RWPE1 (cell line): Measurements from ENCODE around the gene DCANP1.

ENCODE experiments used
- CTCF ChIA-PET: fragments of 350-600 bp; sonication (Branson Sonifier 250); formaldehyde crosslinking; extraction: SDS; loops from one replicate; lab custom pipeline; 2021; lab: Yijun Ruan, JAX
- POLR2A ChIA-PET: fragments of 400-600 bp; formaldehyde crosslinking; extraction: SDS; loops from one replicate; lab custom pipeline; 2020; ENCODE audit warnings: antibody characterized with exemption; ENCODE audit not compliant: low non-redundant PET; lab: Yijun Ruan, JAX
- DNase-seq: peaks from one replicate; pipeline ENCODE4 v3.0.0; 2012; ENCODE audit warnings: low spot score
- H3K27ac ChIP-seq: fragments of 450-650 bp; 2 replicates; pipeline ENCODE4 v1.5.1; 2017
- TF ChIP-seq, protein P1 (sequence below): fragments of 450-650 bp; conservative IDR thresholded peaks from 2 replicates; pipeline ENCODE4 v1.5.1; 2017; ENCODE audit warnings: low read depth, mild to moderate bottlenecking

DCANP1 gene

DNA sequence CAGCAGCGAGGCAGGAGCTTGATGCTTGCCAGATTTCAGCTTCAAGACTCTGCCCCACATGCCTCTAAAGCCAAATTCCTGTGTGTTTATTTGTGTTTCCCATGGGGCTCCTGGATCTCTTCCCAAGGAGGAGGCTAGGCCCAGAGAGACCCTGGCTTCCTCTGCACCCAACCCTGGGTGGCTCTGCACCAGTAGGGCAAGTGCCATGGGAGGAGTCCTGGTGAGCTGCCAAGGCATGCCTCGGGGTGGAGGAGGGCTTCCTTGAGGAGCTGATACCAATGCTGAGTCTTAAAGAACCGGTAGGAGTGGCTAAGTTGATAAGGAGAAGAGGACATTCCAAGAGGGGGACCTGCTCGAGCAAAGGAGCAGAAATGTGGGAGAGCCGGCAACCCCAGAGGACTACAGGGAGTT lies 11.8 kb upstream of the DCANP1 start:
- ChIA-PET POLR2A (no interaction called here), CTCF (interaction anchor here (0.5 to 14.1 kb wide), 8 partner anchors 7 to 1343 kb away, joined by 3 to 455 read pairs (median 8); no protein-coding TSS in a partner anchor)
- DNase-seq: peak; percentile 38
- TF ChIP-seq, protein P1, sequence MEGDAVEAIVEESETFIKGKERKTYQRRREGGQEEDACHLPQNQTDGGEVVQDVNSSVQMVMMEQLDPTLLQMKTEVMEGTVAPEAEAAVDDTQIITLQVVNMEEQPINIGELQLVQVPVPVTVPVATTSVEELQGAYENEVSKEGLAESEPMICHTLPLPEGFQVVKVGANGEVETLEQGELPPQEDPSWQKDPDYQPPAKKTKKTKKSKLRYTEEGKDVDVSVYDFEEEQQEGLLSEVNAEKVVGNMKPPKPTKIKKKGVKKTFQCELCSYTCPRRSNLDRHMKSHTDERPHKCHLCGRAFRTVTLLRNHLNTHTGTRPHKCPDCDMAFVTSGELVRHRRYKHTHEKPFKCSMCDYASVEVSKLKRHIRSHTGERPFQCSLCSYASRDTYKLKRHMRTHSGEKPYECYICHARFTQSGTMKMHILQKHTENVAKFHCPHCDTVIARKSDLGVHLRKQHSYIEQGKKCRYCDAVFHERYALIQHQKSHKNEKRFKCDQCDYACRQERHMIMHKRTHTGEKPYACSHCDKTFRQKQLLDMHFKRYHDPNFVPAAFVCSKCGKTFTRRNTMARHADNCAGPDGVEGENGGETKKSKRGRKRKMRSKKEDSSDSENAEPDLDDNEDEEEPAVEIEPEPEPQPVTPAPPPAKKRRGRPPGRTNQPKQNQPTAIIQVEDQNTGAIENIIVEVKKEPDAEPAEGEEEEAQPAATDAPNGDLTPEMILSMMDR: no peak
- H3K27ac ChIP-seq: no peak overlapping the region

DNA sequence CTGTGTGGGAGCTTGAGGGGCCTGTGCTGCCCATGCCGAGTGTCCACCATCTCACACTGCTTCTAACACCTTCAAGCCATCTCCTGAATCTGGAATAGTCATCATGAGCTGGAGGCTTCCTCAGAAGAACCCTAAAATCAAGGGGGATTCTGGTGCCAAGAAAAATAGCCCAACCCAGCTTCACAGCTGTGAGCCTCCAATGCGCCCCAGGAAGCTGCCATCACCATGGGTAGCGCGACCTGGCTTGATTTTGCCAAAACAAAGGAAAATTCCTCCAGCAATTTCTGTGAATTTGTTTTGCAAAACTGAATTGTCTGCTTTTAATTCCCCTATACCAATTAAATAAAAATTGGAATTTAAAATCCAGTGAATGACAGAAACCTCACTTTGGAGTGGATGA lies 11.2 kb upstream of the DCANP1 start:
- no peak for DNase-seq
- ChIA-PET CTCF (interaction anchor here (0.5 to 14.1 kb wide), 15 partner anchors 8 to 1543 kb away, joined by 3 to 455 read pairs (median 5); no protein-coding TSS in a partner anchor), POLR2A (no interaction called here)
- TF ChIP-seq, protein P1: no peak
- H3K27ac ChIP-seq: no peak overlapping the region

- CTCF ChIA-PET: interaction anchor here (0.5 to 14.1 kb wide), 28 partner anchors 9 to 1544 kb away, joined by 3 to 455 read pairs (median 4); partner anchors contain the start of gene DCANP1
- POLR2A ChIA-PET: no interaction called here
- TF ChIP-seq, protein P1: peak; percentile 91
Measured at GRCh38 chr5:135457424-135458071, 10.4 kb upstream of the DCANP1 start.

DNA sequence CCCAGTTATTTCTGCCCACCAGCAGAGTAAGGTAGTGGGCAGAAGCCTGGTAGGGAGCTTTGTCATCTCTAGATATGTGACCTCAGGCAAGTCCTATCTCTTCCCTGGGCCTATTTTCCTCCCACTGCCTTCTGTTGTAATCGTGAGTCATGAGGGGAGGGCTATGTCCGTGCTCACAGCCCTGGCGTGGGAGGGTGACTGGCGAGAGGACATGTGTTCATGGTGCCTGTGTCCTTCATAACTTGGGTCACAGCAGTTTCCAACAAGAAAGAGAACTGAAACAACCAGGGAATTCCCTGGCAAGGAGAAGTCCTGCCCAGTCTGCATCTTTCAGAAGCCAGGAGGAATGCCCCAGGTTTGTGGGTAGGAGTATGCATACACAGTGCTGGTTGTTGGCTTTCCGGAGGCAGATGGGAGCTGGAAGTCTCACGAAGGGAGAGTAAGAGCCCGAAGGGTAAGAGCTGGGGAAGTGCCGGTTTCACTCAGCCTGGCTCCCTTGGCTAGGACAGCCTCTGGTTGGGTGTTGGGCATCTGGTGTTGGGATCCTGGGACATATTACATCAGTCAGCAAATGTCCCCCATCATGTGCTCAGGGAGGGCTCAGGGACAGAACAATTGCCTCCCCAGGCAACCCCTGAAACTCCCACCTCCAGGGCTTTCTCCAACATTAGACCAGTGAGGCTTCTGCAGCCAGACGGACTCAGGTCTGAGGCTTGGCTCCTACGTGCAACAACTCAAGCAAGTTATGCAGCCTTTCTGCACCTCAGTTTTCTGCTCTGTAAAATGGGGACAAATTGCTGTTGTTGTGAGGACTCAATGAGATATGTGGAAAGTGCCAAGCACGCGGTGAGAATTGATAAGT lies 9.3 kb upstream of the DCANP1 start:
- ChIA-PET POLR2A (no interaction called here), CTCF (interaction anchor here (0.6 to 14.1 kb wide), 9 partner anchors 10 to 289 kb away, joined by 3 to 455 read pairs (median 4); no protein-coding TSS in a partner anchor)
- TF ChIP-seq, protein P1: no peak
- H3K27ac ChIP-seq: peak overlapping the region; percentile 30
- peak; percentile 93 for DNase-seq

More at GRCh38 chr5:135457424-135458071, 10.4 kb upstream of the DCANP1 start:
- H3K27ac ChIP-seq: no peak overlapping the region
- DNase-seq: peak; percentile 83

- POLR2A ChIA-PET: no interaction called here
- CTCF ChIA-PET: interaction anchor here (0.6 to 14.1 kb wide), 5 partner anchors 10 to 115 kb away, joined by 3 to 455 read pairs (median 15); no protein-coding TSS in a partner anchor
- no peak for DNase-seq
- H3K27ac ChIP-seq: peak overlapping the region; percentile 30
- TF ChIP-seq, protein P1: no peak
Measured at GRCh38 chr5:135455876-135456237, 8.7 kb upstream of the DCANP1 start.

DNA sequence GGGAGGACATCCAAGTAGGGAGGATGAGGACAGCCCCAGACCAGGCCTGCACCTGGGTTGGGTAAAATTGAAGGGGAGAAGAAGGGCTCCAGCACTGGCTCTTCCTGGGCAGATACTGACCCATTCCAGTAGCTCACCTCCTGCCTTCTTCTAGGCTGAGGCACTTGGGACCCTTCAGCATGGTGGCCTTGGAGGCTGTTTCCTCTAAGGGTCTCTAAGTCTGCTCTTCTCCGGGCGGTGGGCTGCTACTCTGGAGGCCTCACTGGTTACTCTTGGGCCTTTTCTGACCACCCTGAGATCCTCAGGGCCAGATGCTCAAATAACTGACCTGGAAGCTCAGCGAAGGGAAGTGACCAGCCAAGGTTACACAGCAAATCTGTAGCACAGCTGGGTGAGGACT lies 7.8 kb upstream of the DCANP1 start:
- CTCF ChIA-PET: interaction anchor here (0.6 to 14.1 kb wide), 4 partner anchors 11 to 245 kb away, joined by 3 to 455 read pairs (median 24); no protein-coding TSS in a partner anchor
- no peak for DNase-seq
- H3K27ac ChIP-seq: no peak overlapping the region
- TF ChIP-seq, protein P1: no peak
- POLR2A ChIA-PET: no interaction called here
